H9 (cell line): ENCODE measurements around the gene PLCXD3. TPM values are rescaled to one million over a fixed set of nuclear protein-coding genes. Genes with fewer than 3 reads are reported as not detected.

Source experiments
- DNase-seq: peaks from one replicate; pipeline ENCODE4 v3.0.0-alpha.2; 2017
- H2AFZ ChIP-seq: one replicate; pipeline ENCODE4 v1.6.1; 2013; ENCODE audit warnings: mild to moderate bottlenecking, low read length, control low read depth, moderate library complexity
- H2AK5ac ChIP-seq: 2 replicates; pipeline ENCODE4 v1.6.1; 2013; ENCODE audit warnings: low read length, control low read depth, mixed read lengths; ENCODE audit not compliant: insufficient read length
- H2BK120ac ChIP-seq: one replicate; pipeline ENCODE4 v1.6.1; 2013; ENCODE audit warnings: low read depth, mild to moderate bottlenecking, low read length, control low read depth, inconsistent platforms; ENCODE audit not compliant: poor library complexity, severe bottlenecking
- H2BK12ac ChIP-seq: 2 replicates; pipeline ENCODE4 v1.6.1; 2013; ENCODE audit warnings: low read length, control low read depth, mixed read lengths, low read depth; ENCODE audit not compliant: insufficient read length
- H2BK15ac ChIP-seq: 2 replicates; pipeline ENCODE4 v1.6.1; 2013; ENCODE audit warnings: low read depth, low read length, control low read depth
- H2BK20ac ChIP-seq: one replicate; pipeline ENCODE4 v1.6.1; 2013; ENCODE audit warnings: low read depth, mild to moderate bottlenecking, low read length, control low read depth, inconsistent platforms; ENCODE audit not compliant: poor library complexity, severe bottlenecking
- H2BK5ac ChIP-seq: 2 replicates; pipeline ENCODE4 v1.6.1; 2013; ENCODE audit warnings: low read length, control low read depth, mixed read lengths; ENCODE audit not compliant: insufficient read length
- H3K14ac ChIP-seq: 2 replicates; pipeline ENCODE4 v1.6.1; 2013; ENCODE audit warnings: low read length, control low read depth; ENCODE audit not compliant: insufficient read depth
- H3K18ac ChIP-seq: 2 replicates; pipeline ENCODE4 v1.6.1; 2013; ENCODE audit warnings: low read depth, mild to moderate bottlenecking, mixed read lengths, low read length, control low read depth; ENCODE audit not compliant: insufficient read length
- H3K23ac ChIP-seq: 2 replicates; pipeline ENCODE4 v1.6.1; 2013; ENCODE audit warnings: low read length, control low read depth, mixed read lengths, low read depth; ENCODE audit not compliant: insufficient read length
- H3K23me2 ChIP-seq: 2 replicates; pipeline ENCODE4 v1.6.1; 2013; ENCODE audit warnings: low read depth, mild to moderate bottlenecking, mixed read lengths, low read length, control low read depth; ENCODE audit not compliant: insufficient read length, poor library complexity, severe bottlenecking
- H3K27ac ChIP-seq: 2 replicates; pipeline ENCODE4 v1.5.1; 2013; ENCODE audit warnings: low read length, control low read depth, mixed read lengths, low read depth; ENCODE audit not compliant: insufficient read length
- H3K27me3 ChIP-seq: 2 replicates; pipeline ENCODE4 v1.6.1; 2013; ENCODE audit warnings: low read length, control low read depth, inconsistent platforms; ENCODE audit not compliant: insufficient read depth
- H3K4ac ChIP-seq: 2 replicates; pipeline ENCODE4 v1.6.1; 2013; ENCODE audit warnings: low read depth, mild to moderate bottlenecking, control low read depth, inconsistent platforms, low read length, moderate library complexity
- H3K4me1 ChIP-seq: 2 replicates; pipeline ENCODE4 v1.6.1; 2013; ENCODE audit warnings: low read length, control low read depth, inconsistent platforms; ENCODE audit not compliant: insufficient read depth
- H3K4me2 ChIP-seq: 2 replicates; pipeline ENCODE4 v1.6.1; 2013; ENCODE audit warnings: low read length, control low read depth, mixed read lengths; ENCODE audit not compliant: insufficient read length, insufficient read depth
- H3K56ac ChIP-seq: 2 replicates; pipeline ENCODE4 v1.6.1; 2013; ENCODE audit warnings: low read depth, mild to moderate bottlenecking, mixed read lengths, low read length, control low read depth; ENCODE audit not compliant: insufficient read length
- H3K79me1 ChIP-seq: 2 replicates; pipeline ENCODE4 v1.6.1; 2013; ENCODE audit warnings: low read depth, mild to moderate bottlenecking, moderate library complexity, low read length, control low read depth, inconsistent platforms; ENCODE audit not compliant: insufficient read depth, poor library complexity, severe bottlenecking
- H3K79me2 ChIP-seq: 2 replicates; pipeline ENCODE4 v1.6.1; 2013; ENCODE audit warnings: low read length, control low read depth, inconsistent platforms; ENCODE audit not compliant: insufficient read depth
- H3K9ac ChIP-seq: 2 replicates; pipeline ENCODE4 v1.6.1; 2013; ENCODE audit warnings: low read length, control low read depth, mixed read lengths; ENCODE audit not compliant: insufficient read length; ENCODE audit errors: extremely low read depth
- H3K9me3 ChIP-seq: one replicate; pipeline ENCODE4 v1.6.1; 2013; ENCODE audit warnings: low read depth, low read length, inconsistent platforms; ENCODE audit not compliant: control insufficient read depth
- H3T11ph ChIP-seq: one replicate; pipeline ENCODE4 v1.6.1; 2013; ENCODE audit warnings: mild to moderate bottlenecking, low read length, control low read depth, inconsistent platforms
- H4K20me1 ChIP-seq: one replicate; pipeline ENCODE4 v1.6.1; 2013; ENCODE audit not compliant: control insufficient read depth, insufficient read length, insufficient read depth
- H4K5ac ChIP-seq: 2 replicates; pipeline ENCODE4 v1.6.1; 2013; ENCODE audit warnings: low read depth, mild to moderate bottlenecking, mixed read lengths, low read length, control low read depth; ENCODE audit not compliant: insufficient read length
- H4K8ac ChIP-seq: replicated peaks from 2 replicates; pipeline ENCODE4 v1.6.1; 2013; ENCODE audit warnings: low read length, control low read depth, mixed read lengths, low read depth; ENCODE audit not compliant: insufficient read length
- H4K91ac ChIP-seq: 2 replicates; pipeline ENCODE4 v1.6.1; 2013; ENCODE audit warnings: low read depth, mild to moderate bottlenecking, moderate library complexity, mixed read lengths, low read length, control low read depth; ENCODE audit not compliant: insufficient read length
- H3K27ac Mint-ChIP-seq, 3 experiments: 2 replicates in 2 of 3; 3 replicates in 1 of 3; pipeline ENCODE4 v1.8.0; 2020 to 2021; ENCODE audit warnings: mixed read lengths in 3 of 3, mild to moderate bottlenecking in 1 of 3, moderate library complexity in 1 of 3
- H3K27me3 Mint-ChIP-seq: 2 replicates; pipeline ENCODE4 v1.8.0; 2021; ENCODE audit warnings: low read depth, mild to moderate bottlenecking, moderate library complexity, mixed read lengths
- H3K36me3 Mint-ChIP-seq, 3 experiments: 2 replicates in 2 of 3; 3 replicates in 1 of 3; pipeline ENCODE4 v1.8.0; 2020 to 2021; ENCODE audit warnings: low read depth in 3 of 3, mixed read lengths in 3 of 3; ENCODE audit not compliant: insufficient read depth in 1 of 3
- H3K4me1 Mint-ChIP-seq, 2 experiments: 2 replicates each; pipeline ENCODE4 v1.8.0; 2020; ENCODE audit warnings: mixed read lengths in 2 of 2
- H3K4me3 Mint-ChIP-seq, 2 experiments: 2 replicates in 1 of 2; 3 replicates in 1 of 2; pipeline ENCODE4 v1.8.0; 2020 to 2021; ENCODE audit warnings: mild to moderate bottlenecking in 2 of 2, mixed read lengths in 2 of 2, moderate library complexity in 1 of 2
- H3K9me3 Mint-ChIP-seq, 2 experiments: 2 replicates in 1 of 2; 3 replicates in 1 of 2; pipeline ENCODE4 v1.8.0; 2020; ENCODE audit warnings: mild to moderate bottlenecking in 2 of 2, mixed read lengths in 2 of 2, moderate library complexity in 1 of 2
- total RNA-seq: library from RNA; stranded (reverse); gene quantifications from 2 replicates; pipeline ENCODE4 v1.2.1, GENCODE V29; 2021
- TF ChIP-seq, protein P1 (sequence below): fragments of 200-600 bp; sonication (generic); conservative IDR thresholded peaks from 3 replicates; pipeline ENCODE4 v1.8.0; 2021; ENCODE audit warnings: antibody characterized with exemption, mild to moderate bottlenecking

The PLCXD3 gene
- total RNA-seq, 1 experiment from 2014 or later = not detected

DNA sequence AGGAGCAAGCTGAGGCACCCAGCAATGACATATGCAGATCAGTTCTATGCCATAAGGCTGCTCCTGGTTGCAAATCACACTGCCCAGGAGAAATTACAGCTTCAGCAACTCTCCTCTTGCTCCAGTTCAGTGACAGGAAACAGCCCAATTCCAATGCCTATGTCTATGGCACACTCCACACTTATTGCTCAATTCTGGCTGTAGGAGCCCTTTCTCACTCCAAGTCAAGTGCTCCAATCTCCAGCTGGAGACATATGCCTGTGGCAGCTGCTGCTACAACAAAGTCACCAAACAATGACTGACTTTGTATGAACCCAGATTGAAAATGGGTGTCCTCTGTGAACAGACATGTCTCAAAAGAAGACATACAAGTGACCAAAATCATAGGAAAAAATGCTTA is 31.8 kb upstream of the PLCXD3 start:
- H2BK120ac ChIP-seq = no peak overlapping the region
- H3K9me3 ChIP-seq = no peaks in the 10 kb centered on the region
- H3K4me2 ChIP-seq = no peak overlapping the region
- H4K5ac ChIP-seq = no peak overlapping the region
- TF ChIP-seq, protein P1, sequence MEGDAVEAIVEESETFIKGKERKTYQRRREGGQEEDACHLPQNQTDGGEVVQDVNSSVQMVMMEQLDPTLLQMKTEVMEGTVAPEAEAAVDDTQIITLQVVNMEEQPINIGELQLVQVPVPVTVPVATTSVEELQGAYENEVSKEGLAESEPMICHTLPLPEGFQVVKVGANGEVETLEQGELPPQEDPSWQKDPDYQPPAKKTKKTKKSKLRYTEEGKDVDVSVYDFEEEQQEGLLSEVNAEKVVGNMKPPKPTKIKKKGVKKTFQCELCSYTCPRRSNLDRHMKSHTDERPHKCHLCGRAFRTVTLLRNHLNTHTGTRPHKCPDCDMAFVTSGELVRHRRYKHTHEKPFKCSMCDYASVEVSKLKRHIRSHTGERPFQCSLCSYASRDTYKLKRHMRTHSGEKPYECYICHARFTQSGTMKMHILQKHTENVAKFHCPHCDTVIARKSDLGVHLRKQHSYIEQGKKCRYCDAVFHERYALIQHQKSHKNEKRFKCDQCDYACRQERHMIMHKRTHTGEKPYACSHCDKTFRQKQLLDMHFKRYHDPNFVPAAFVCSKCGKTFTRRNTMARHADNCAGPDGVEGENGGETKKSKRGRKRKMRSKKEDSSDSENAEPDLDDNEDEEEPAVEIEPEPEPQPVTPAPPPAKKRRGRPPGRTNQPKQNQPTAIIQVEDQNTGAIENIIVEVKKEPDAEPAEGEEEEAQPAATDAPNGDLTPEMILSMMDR = no peak
- no peak overlapping the region for H3K23ac ChIP-seq
- H3K27ac ChIP-seq = no peak overlapping the region
- H3K79me1 ChIP-seq = no peaks in the 10 kb centered on the region
- H3K4ac ChIP-seq = no peak overlapping the region
- no peak overlapping the region for H3K18ac ChIP-seq
- H3K4me3 Mint-ChIP-seq = no peak overlapping the region
- H3K4me1 Mint-ChIP-seq = no peaks in the 10 kb centered on the region
- H3K4me1 ChIP-seq = no peaks in the 10 kb centered on the region
- no peaks in the 10 kb centered on the region for H4K20me1 ChIP-seq
- no peak overlapping the region for H2BK12ac ChIP-seq
- H3K14ac ChIP-seq = no peak overlapping the region
- H3K27ac Mint-ChIP-seq = no peak overlapping the region
- H3T11ph ChIP-seq = no peak overlapping the region
- peaks cover 4 to 5% of the 10 kb centered on the region in 2 experiments; a peak in 4 of 5 replicates for H3K9me3 Mint-ChIP-seq
- no peak overlapping the region for H2BK20ac ChIP-seq
- no peaks in the 10 kb centered on the region for H3K36me3 Mint-ChIP-seq
- no peak overlapping the region for H3K56ac ChIP-seq
- no peak overlapping the region for H2BK15ac ChIP-seq
- H2AK5ac ChIP-seq = no peak overlapping the region
- DNase-seq = no peak
- no peak overlapping the region for H2AFZ ChIP-seq
- no peak overlapping the region for H2BK5ac ChIP-seq
- no peak overlapping the region for H4K8ac ChIP-seq
- H3K9ac ChIP-seq = no peak overlapping the region
- H4K91ac ChIP-seq = no peak overlapping the region
- no peaks in the 10 kb centered on the region for H3K79me2 ChIP-seq
- no peaks in the 10 kb centered on the region for H3K27me3 Mint-ChIP-seq
- H3K23me2 ChIP-seq = no peaks in the 10 kb centered on the region
- no peaks in the 10 kb centered on the region for H3K27me3 ChIP-seq
